Thyroid gland (tissue), 4 donors: ENCODE data around the gene EXPH5.

Experiments used
- CTCF ChIP-seq, 6 experiments: fragments of 200-600 bp in 3 of 6; fragments of 450-650 bp in 3 of 6; sonication (generic) in 3 of 6; IDR thresholded peaks; one replicate each; pipeline ENCODE4 v1.5.1; 2016 to 2019; ENCODE audit warnings: antibody characterized with exemption in 6 of 6, mild to moderate bottlenecking in 2 of 6, inconsistent platforms in 1 of 6, moderate library complexity in 1 of 6
- POLR2A ChIP-seq, 2 donors: fragments of 450-650 bp; IDR thresholded peaks; one replicate each; pipeline ENCODE4 v1.6.1; 2017; ENCODE audit warnings: antibody characterized with exemption in 2 of 2, mild to moderate bottlenecking in 2 of 2, moderate library complexity in 1 of 2

GRCh38 chr11:108624196-108624925 lies 30.8 kb upstream of the EXPH5 start:
- TF ChIP-seq POLR2A (IDR thresholded peaks at IDR 0.05) (no peak), CTCF (IDR thresholded peaks at IDR 0.05) (no peak)
